Liver (tissue), 9 donors: ENCODE data around the gene TNPO3. TPM values are rescaled to one million over a fixed set of nuclear protein-coding genes. Genes with fewer than 3 reads are reported as not detected.

Source experiments
- DNase-seq: peaks from one replicate; pipeline ENCODE4 v3.0.0-alpha.2; 2017; ENCODE audit warnings: low spot score
- H3K27ac ChIP-seq, 2 donors: one replicate each; pipeline ENCODE4 v1.7.0; 2013; ENCODE audit warnings: inconsistent platforms in 2 of 2, low read length in 2 of 2, control low read depth in 1 of 2, low read depth in 1 of 2, mild to moderate bottlenecking in 1 of 2
- H3K27me3 ChIP-seq, 4 donors: one replicate each; pipeline versions ENCODE4 v1.6.1 to v1.7.0; 2013; ENCODE audit warnings: low read length in 3 of 4, inconsistent platforms in 1 of 4, mild to moderate bottlenecking in 1 of 4, moderate library complexity in 1 of 4; ENCODE audit not compliant: control insufficient read depth in 4 of 4, insufficient read depth in 4 of 4
- H3K36me3 ChIP-seq, 4 donors: one replicate each; pipeline versions ENCODE4 v1.6.1 to v1.7.0; 2013; ENCODE audit warnings: low read length in 3 of 4, mild to moderate bottlenecking in 3 of 4, low read depth in 1 of 4, moderate library complexity in 1 of 4; ENCODE audit not compliant: control insufficient read depth in 4 of 4, insufficient read depth in 3 of 4
- H3K4me1 ChIP-seq, 4 donors: one replicate each; pipeline versions ENCODE4 v1.6.1 to v1.7.0; 2013; ENCODE audit warnings: low read length in 3 of 4, mild to moderate bottlenecking in 3 of 4, moderate library complexity in 1 of 4; ENCODE audit not compliant: control insufficient read depth in 4 of 4, insufficient read depth in 4 of 4
- H3K4me3 ChIP-seq, 3 donors: one replicate each; pipeline versions ENCODE4 v1.6.1 to v1.7.0; 2013; ENCODE audit warnings: low read length in 3 of 3, control low read depth in 1 of 3, low read depth in 1 of 3, mild to moderate bottlenecking in 1 of 3
- H3K9ac ChIP-seq, 2 donors: one replicate each; pipeline ENCODE4 v1.7.0; 2013; ENCODE audit warnings: low read length in 2 of 2, mild to moderate bottlenecking in 2 of 2, moderate library complexity in 2 of 2, control low read depth in 1 of 2, low read depth in 1 of 2
- H3K9me3 ChIP-seq, 4 donors: one replicate each; pipeline versions ENCODE4 v1.6.1 to v1.7.0; 2013; ENCODE audit warnings: low read length in 3 of 4; ENCODE audit not compliant: control insufficient read depth in 4 of 4
- EGR1 ChIP-seq, 2 donors: IDR thresholded peaks; 2 replicates each; pipeline ENCODE4 v1.6.1; 2016 to 2018; ENCODE audit warnings: antibody characterized with exemption in 2 of 2, low read depth in 2 of 2
- FOXA1 ChIP-seq: IDR thresholded peaks from 2 replicates; pipeline ENCODE4 v1.6.1; 2016; ENCODE audit warnings: antibody characterized with exemption
- FOXA2 ChIP-seq: IDR thresholded peaks from 2 replicates; pipeline ENCODE4 v1.6.1; 2016; ENCODE audit warnings: antibody characterized with exemption
- GABPA ChIP-seq, 2 donors: IDR thresholded peaks in 1 of 2; conservative IDR thresholded peaks in 1 of 2; 2 replicates each; pipeline ENCODE4 v1.6.1; 2016; ENCODE audit warnings: antibody characterized with exemption in 2 of 2, mild to moderate bottlenecking in 1 of 2, moderate library complexity in 1 of 2
- HNF4A ChIP-seq, 2 donors: conservative IDR thresholded peaks; 2 replicates each; pipeline ENCODE4 v1.6.1; 2016; ENCODE audit warnings: antibody characterized with exemption in 2 of 2, mild to moderate bottlenecking in 2 of 2
- HNF4G ChIP-seq: IDR thresholded peaks from 2 replicates; pipeline ENCODE4 v1.6.1; 2016; ENCODE audit warnings: antibody characterized with exemption
- JUND ChIP-seq, 2 donors: IDR thresholded peaks; 2 replicates each; pipeline ENCODE4 v1.6.1; 2016; ENCODE audit warnings: antibody characterized with exemption in 2 of 2
- RAD21 ChIP-seq, 2 donors: IDR thresholded peaks; 2 replicates each; pipeline ENCODE4 v1.6.1; 2016; ENCODE audit warnings: antibody characterized with exemption in 2 of 2, mild to moderate bottlenecking in 2 of 2
- RXRA ChIP-seq, 2 donors: IDR thresholded peaks; 2 replicates each; pipeline ENCODE4 v1.6.1; 2017 to 2018; ENCODE audit warnings: antibody characterized with exemption in 2 of 2, mild to moderate bottlenecking in 1 of 2
- SP1 ChIP-seq: IDR thresholded peaks from 2 replicates; pipeline ENCODE4 v1.6.1; 2018; ENCODE audit warnings: antibody characterized with exemption, mild to moderate bottlenecking
- YY1 ChIP-seq: IDR thresholded peaks from 2 replicates; pipeline ENCODE4 v1.6.1; 2016; ENCODE audit warnings: antibody characterized with exemption, mild to moderate bottlenecking
- WGBS: extraction: QIAGEN DNeasy Blood & Tissue Kit; methylation state at CpG from one replicate; pipeline ENCODE4 v1.1.7; 2013; 5-methylcytosine and 5-hydroxymethylcytosine counted together
- polyA plus RNA-seq, 2 donors: library from polyadenylated mRNA; stranded (reverse) in 1 of 2; unstranded in 1 of 2; fragments of 200-250 nt in 1 of 2; fragments of >200 nt in 1 of 2; fragmentation: Nextera tagmentation in 1 of 2; extraction: Ambion mirVana in 1 of 2; gene quantifications; one replicate each; pipeline versions ENCODE4 v1.2.1 to v1.2.3, GENCODE V29; 2013 to 2015
- total RNA-seq, 2 donors: library from RNA; depleted of rRNA; stranded (reverse); fragments of >200 nt; gene quantifications; one replicate each; pipeline ENCODE4 v1.2.3, GENCODE V29; 2014
- TF ChIP-seq, protein P1 (sequence below): fragments of 150-350 bp; IDR thresholded peaks from 2 replicates; pipeline ENCODE4 v1.5.1; 2017; ENCODE audit warnings: improper control_type of control experiment, low read depth, low read length; ENCODE audit not compliant: missing input control
- TF ChIP-seq, protein P2 (sequence below): IDR thresholded peaks from 2 replicates; pipeline ENCODE4 v1.6.1; 2016; ENCODE audit warnings: antibody characterized with exemption
- TF ChIP-seq, protein P3 (sequence below): IDR thresholded peaks from 2 replicates; pipeline ENCODE4 v1.6.1; 2016; ENCODE audit warnings: antibody characterized with exemption
- TF ChIP-seq, protein P4 (sequence below): IDR thresholded peaks from 2 replicates; pipeline ENCODE4 v1.6.1; 2016; ENCODE audit warnings: antibody characterized with exemption
- donor health status: healthy.
- donor health status: healthy.
- donor health status: healthy.
- donor health status: healthy.
- donor health status: healthy.

TNPO3 gene
- total and polyA plus RNA-seq, 4 donors: 9.2 to 38.9 (median 20.0) TPM

DNA sequence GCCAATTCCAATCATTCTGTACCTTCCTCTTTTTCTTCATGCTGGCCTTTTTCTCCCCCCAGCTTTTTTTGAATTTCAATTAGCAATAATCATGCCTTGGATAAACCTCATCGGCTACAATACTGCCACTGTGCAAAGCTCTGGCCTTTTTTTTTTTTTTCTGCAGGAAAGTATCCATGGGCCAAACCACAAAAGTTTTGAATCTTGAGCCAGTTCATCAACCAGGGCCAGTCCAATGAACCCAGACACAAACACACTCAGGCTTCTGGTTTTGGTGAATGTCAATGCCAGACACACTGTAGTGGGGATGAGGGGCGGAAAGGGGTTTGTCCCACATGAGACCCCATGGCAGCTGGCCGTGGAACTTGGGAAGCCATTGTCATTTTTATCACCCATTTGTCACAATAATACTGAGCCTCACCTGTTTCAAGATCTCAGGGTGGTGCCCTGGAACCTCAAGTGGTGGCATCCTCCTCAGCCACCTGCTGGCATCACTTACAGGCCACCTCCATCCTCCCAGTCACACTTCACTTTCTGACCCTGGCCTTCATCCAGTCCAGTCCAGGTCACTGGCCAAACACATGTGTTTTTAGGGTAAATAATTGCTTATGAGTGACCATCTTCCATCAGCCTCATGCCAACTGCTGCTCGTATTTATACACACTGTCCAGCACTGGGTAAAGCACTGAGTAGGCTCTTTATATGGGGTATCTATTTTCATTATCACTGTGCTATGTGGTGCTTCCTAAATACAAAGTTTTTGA lies 48.8 kb upstream of the TNPO3 start:
- no peaks in the 10 kb centered on the region for H3K9me3 ChIP-seq
- DNase-seq: no peak
- H3K27me3 ChIP-seq: no peaks in the 10 kb centered on the region
- H3K4me1 ChIP-seq: peaks cover 14 to 44% (median 37%) of the 10 kb centered on the region in 4 donors
- TF ChIP-seq, protein P1, sequence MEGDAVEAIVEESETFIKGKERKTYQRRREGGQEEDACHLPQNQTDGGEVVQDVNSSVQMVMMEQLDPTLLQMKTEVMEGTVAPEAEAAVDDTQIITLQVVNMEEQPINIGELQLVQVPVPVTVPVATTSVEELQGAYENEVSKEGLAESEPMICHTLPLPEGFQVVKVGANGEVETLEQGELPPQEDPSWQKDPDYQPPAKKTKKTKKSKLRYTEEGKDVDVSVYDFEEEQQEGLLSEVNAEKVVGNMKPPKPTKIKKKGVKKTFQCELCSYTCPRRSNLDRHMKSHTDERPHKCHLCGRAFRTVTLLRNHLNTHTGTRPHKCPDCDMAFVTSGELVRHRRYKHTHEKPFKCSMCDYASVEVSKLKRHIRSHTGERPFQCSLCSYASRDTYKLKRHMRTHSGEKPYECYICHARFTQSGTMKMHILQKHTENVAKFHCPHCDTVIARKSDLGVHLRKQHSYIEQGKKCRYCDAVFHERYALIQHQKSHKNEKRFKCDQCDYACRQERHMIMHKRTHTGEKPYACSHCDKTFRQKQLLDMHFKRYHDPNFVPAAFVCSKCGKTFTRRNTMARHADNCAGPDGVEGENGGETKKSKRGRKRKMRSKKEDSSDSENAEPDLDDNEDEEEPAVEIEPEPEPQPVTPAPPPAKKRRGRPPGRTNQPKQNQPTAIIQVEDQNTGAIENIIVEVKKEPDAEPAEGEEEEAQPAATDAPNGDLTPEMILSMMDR: no peak
- TF ChIP-seq YY1 (peak; percentile 43), HNF4A (conservative IDR thresholded peaks at IDR 0.05) (peak; percentile 55 to 71), RXRA (IDR thresholded peaks at IDR 0.05) (peak; percentile 47 to 80), JUND (IDR thresholded peaks at IDR 0.05) (no peak), FOXA2 (peak; percentile 12)
- TF ChIP-seq, protein P2, sequence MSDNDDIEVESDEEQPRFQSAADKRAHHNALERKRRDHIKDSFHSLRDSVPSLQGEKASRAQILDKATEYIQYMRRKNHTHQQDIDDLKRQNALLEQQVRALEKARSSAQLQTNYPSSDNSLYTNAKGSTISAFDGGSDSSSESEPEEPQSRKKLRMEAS: peak; percentile 49
- TF ChIP-seq, protein P3, sequence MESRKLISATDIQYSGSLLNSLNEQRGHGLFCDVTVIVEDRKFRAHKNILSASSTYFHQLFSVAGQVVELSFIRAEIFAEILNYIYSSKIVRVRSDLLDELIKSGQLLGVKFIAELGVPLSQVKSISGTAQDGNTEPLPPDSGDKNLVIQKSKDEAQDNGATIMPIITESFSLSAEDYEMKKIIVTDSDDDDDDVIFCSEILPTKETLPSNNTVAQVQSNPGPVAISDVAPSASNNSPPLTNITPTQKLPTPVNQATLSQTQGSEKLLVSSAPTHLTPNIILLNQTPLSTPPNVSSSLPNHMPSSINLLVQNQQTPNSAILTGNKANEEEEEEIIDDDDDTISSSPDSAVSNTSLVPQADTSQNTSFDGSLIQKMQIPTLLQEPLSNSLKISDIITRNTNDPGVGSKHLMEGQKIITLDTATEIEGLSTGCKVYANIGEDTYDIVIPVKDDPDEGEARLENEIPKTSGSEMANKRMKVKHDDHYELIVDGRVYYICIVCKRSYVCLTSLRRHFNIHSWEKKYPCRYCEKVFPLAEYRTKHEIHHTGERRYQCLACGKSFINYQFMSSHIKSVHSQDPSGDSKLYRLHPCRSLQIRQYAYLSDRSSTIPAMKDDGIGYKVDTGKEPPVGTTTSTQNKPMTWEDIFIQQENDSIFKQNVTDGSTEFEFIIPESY: no peak
- TF ChIP-seq, protein P4, sequence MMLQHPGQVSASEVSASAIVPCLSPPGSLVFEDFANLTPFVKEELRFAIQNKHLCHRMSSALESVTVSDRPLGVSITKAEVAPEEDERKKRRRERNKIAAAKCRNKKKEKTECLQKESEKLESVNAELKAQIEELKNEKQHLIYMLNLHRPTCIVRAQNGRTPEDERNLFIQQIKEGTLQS: no peak
- H3K9ac ChIP-seq: no peak overlapping the region
- peak overlapping the region; percentile 36 to 88 for H3K27ac ChIP-seq
- no peaks in the 10 kb centered on the region for H3K36me3 ChIP-seq
- H3K4me3 ChIP-seq: no peak overlapping the region
- 70% methylated on average over 4 of the region's 4 CpGs for WGBS

DNA sequence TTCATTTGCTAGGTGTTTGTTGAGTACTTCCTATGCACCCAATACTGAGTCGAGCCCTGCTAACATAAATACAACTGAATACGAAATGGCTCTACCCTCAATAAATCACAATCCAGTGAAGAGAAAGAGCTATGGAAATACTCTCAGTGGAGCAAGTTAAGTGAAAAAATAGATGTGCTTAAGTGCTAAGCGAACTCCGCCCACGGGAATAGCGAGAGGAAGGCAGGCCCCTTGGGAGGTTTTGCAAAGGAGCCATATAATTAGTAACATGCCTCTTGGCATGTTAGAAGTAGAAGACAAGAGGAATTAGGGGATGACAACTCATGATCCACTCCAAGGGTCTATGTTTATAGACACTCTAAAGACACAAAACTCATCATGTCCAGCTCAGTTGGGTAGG lies 46.8 kb upstream of the TNPO3 start:
- Histone ChIP-seq H3K9ac (no peak overlapping the region), H3K4me3 (no peak overlapping the region), H3K27me3 (no peaks in the 10 kb centered on the region), H3K27ac (peak overlapping the region; percentile 72 to 88), H3K9me3 (no peaks in the 10 kb centered on the region), H3K36me3 (no peaks in the 10 kb centered on the region), H3K4me1 (peaks cover 14 to 44% (median 37%) of the 10 kb centered on the region in 4 donors)
- no peak for DNase-seq
- WGBS: 95% methylated on average over 6 of the region's 6 CpGs
- TF ChIP-seq HNF4G (no peak), RXRA (IDR thresholded peaks at IDR 0.05) (no peak), FOXA2 (no peak), HNF4A (conservative IDR thresholded peaks at IDR 0.05) (no peak), GABPA (IDR thresholded peaks at IDR 0.05 in 1 of 2, conservative IDR thresholded peaks at IDR 0.05 in 1 of 2) (no peak), EGR1 (IDR thresholded peaks at IDR 0.05; ENCODE audit: low read depth in 2 of 2) (no peak), FOXA1 (no peak), SP1 (no peak), JUND (IDR thresholded peaks at IDR 0.05) (no peak), RAD21 (IDR thresholded peaks at IDR 0.05) (no peak)
- TF ChIP-seq, protein P2: no peak
- TF ChIP-seq, protein P1: no peak
- TF ChIP-seq, protein P4: no peak
- TF ChIP-seq, protein P3: no peak
